Caco-2 (cell line): Measurements from ENCODE around the gene ENTPD2. TPM values are rescaled to one million over a fixed set of nuclear protein-coding genes. Genes with fewer than 3 reads are reported as not detected.

Source experiments
- BruUV-seq: library from RNA; stranded (reverse); fragments of 400-500 nt; replicated peaks from 2 replicates; lab custom pipeline; 2021; lab: Mats Ljungman, UMichigan
- CTCF ChIA-PET: fragments of 300-600 bp; sonication (Branson Sonifier 250); formaldehyde crosslinking; loops from one replicate; lab custom pipeline; 2022; ENCODE audit warnings: antibody characterized with exemption; lab: Charles Lee
- POLR2A ChIA-PET: fragments of 300-600 bp; sonication (Branson Sonifier 250); formaldehyde crosslinking; loops from one replicate; lab custom pipeline; 2022; ENCODE audit warnings: antibody characterized with exemption; lab: Charles Lee
- DNase-seq, 2 experiments: peaks; one replicate each; pipeline versions ENCODE4 v3.0.0 to v3.0.0-alpha.2; 2020 to 2022
- H3K27me3 ChIP-seq: replicated peaks from 2 replicates; pipeline ENCODE4 v1.6.0; 2011; ENCODE audit warnings: low read length; ENCODE audit not compliant: control insufficient read depth, insufficient read depth
- H3K36me3 ChIP-seq: 2 replicates; pipeline ENCODE4 v1.5.1; 2011; ENCODE audit warnings: low read length; ENCODE audit not compliant: control insufficient read depth, insufficient read depth
- H3K4me1 ChIP-seq: fragments of 250-450 bp; sonication (Bioruptor Pico); 2 replicates; pipeline ENCODE4 v1.5.1; 2020; ENCODE audit warnings: mild to moderate bottlenecking
- H3K4me3 ChIP-seq: 2 replicates; pipeline ENCODE4 v1.5.1; 2011; ENCODE audit warnings: low read depth, mild to moderate bottlenecking, control low read depth, low read length
- H3K9me3 ChIP-seq: fragments of 250-450 bp; sonication (Bioruptor Pico); 2 replicates; pipeline ENCODE4 v1.5.1; 2020; ENCODE audit warnings: mild to moderate bottlenecking, moderate library complexity
- H3K27ac Mint-ChIP-seq: one replicate; pipeline ENCODE4 v1.8.0; 2022; ENCODE audit warnings: mixed read lengths; ENCODE audit not compliant: unreplicated experiment
- H3K27me3 Mint-ChIP-seq: one replicate; pipeline ENCODE4 v1.8.0; 2022; ENCODE audit warnings: mixed read lengths; ENCODE audit not compliant: insufficient read depth, unreplicated experiment
- H3K36me3 Mint-ChIP-seq: one replicate; pipeline ENCODE4 v1.8.0; 2022; ENCODE audit warnings: mild to moderate bottlenecking, mixed read lengths; ENCODE audit not compliant: insufficient read depth, unreplicated experiment
- H3K4me1 Mint-ChIP-seq: one replicate; pipeline ENCODE4 v1.8.0; 2022; ENCODE audit warnings: low read depth, mixed read lengths; ENCODE audit not compliant: unreplicated experiment
- H3K4me3 Mint-ChIP-seq: one replicate; pipeline ENCODE4 v1.8.0; 2022; ENCODE audit warnings: mild to moderate bottlenecking, moderate library complexity, mixed read lengths; ENCODE audit not compliant: unreplicated experiment
- H3K9me3 Mint-ChIP-seq: one replicate; pipeline ENCODE4 v1.8.0; 2022; ENCODE audit warnings: mixed read lengths; ENCODE audit not compliant: unreplicated experiment
- CTCF ChIP-seq, 2 experiments: fragments of 200-600 bp in 1 of 2; IDR thresholded peaks; 1 replicate in 1 of 2; 2 replicates in 1 of 2; pipeline versions ENCODE4 v1.5.1 to v1.8.0; 2011 to 2022; ENCODE audit warnings: antibody characterized with exemption in 1 of 2, control low read depth in 1 of 2, inconsistent platforms in 1 of 2, low read depth in 1 of 2, low read length in 1 of 2, mild to moderate bottlenecking in 1 of 2, moderate library complexity in 1 of 2; ENCODE audit not compliant: insufficient read depth in 1 of 2, severe bottlenecking in 1 of 2, unreplicated experiment in 1 of 2
- intact Hi-C: fragments of 100-400 bp; cut with micrococcal nuclease; formaldehyde crosslinking; loops from one replicate; pipeline ENCODE4 v1.10.0; 2022; ENCODE audit not compliant: unreplicated experiment
- total RNA-seq: library from RNA; stranded (reverse); gene quantifications from 2 replicates; pipeline ENCODE4 v1.2.3, GENCODE V29; 2022

The ENTPD2 gene
- total RNA-seq, 1 experiment from 2014 or later, result 2.9 TPM

GRCh38 chr9:137056739-137057415, 3.0 kb upstream of the ENTPD2 start:
- TF ChIP-seq CTCF (IDR thresholded peaks at IDR 0.05; ENCODE audit: insufficient read depth in 1 of 2, low read depth in 1 of 2, low read length in 1 of 2, severe bottlenecking in 1 of 2, unreplicated experiment in 1 of 2), result no peak

DNA sequence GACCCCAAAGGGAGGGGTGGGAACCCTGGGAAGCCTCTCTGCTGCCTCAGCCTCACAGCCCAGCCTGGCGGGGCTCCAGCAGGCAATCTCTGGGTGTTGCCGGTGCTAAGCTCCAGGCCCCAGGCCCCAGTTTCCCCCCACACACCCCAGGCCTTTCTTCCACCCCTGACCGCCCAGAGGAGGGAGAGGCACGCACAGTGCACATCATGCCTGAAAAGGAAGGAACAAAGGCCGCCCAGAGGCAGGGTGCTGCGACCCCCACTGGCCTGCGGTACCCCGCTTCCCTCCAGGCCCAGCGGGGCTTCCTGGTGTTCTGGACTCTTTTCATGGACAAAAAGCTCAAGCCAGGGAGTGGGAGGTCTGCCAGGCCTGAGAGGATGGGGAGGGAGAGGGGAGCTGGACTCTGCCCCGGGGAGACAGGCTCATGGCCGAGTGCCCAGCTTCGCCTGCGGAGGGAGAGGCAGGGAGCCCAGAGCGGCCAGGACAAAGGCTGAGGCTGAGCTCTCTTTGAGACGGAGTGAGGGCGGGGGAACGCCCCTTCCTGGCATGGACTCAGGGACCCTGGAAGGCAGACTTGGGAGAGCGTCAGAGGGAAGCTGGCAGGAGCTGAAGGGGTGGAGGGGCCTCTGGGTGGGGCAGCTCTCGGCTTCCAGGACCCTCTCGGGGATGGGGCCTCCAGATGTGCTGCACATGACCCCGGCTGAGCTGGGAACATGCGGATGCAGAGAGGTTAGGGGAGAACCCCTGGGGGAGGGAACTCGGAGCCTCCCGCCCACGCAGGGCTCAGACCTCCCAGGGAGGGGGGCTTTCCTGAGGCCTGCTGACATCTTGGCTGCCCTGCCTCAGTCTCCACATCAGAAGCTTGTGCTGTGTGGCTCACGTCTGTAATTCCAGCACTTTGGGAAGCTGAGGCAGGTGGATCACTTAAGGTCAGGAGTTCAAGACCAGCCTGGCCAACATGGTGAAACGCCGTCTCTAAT, 1.8 kb upstream of the ENTPD2 start:
- H3K36me3 Mint-ChIP-seq, result peaks cover 4% of the 10 kb centered on the region
- H3K36me3 ChIP-seq, result no peaks in the 10 kb centered on the region
- H3K4me1 ChIP-seq, result peaks cover 18% of the 10 kb centered on the region
- H3K4me3 Mint-ChIP-seq, result peak overlapping the region; percentile 66
- no peak overlapping the region for H3K27ac Mint-ChIP-seq
- intact Hi-C loops, result no loop called here
- BruUV-seq, result no TSS peak
- peaks cover 6% of the 10 kb centered on the region for H3K4me1 Mint-ChIP-seq
- ChIA-PET POLR2A (no interaction called here), CTCF (interaction anchor here (0.6 to 2.8 kb wide), 6 partner anchors 9 to 181 kb away, joined by 3 to 24 read pairs (median 6); partner anchors contain the start of gene NPDC1)
- no peaks in the 10 kb centered on the region for H3K27me3 Mint-ChIP-seq
- H3K9me3 Mint-ChIP-seq, result no peaks in the 10 kb centered on the region
- H3K9me3 ChIP-seq, result no peaks in the 10 kb centered on the region
- H3K4me3 ChIP-seq, result no peak overlapping the region
- no peaks in the 10 kb centered on the region for H3K27me3 ChIP-seq
- TF ChIP-seq CTCF (IDR thresholded peaks at IDR 0.05; ENCODE audit: insufficient read depth in 1 of 2, low read depth in 1 of 2, low read length in 1 of 2, severe bottlenecking in 1 of 2, unreplicated experiment in 1 of 2), result no peak
- DNase-seq, result no peak

More at GRCh38 chr9:137056739-137057415, 3.0 kb upstream of the ENTPD2 start:
- H3K27ac Mint-ChIP-seq, result no peak overlapping the region
- no peaks in the 10 kb centered on the region for H3K36me3 ChIP-seq
- H3K27me3 Mint-ChIP-seq, result no peaks in the 10 kb centered on the region
- ChIA-PET CTCF (interaction anchor here (1.8 to 2.3 kb wide), 2 partner anchors 7 to 13 kb away, joined by 5 to 6 read pairs; partner anchors contain the start of gene SAPCD2), POLR2A (no interaction called here)
- peaks cover 18% of the 10 kb centered on the region for H3K4me1 ChIP-seq
- H3K9me3 ChIP-seq, result no peaks in the 10 kb centered on the region
- no peak overlapping the region for H3K4me3 Mint-ChIP-seq
- intact Hi-C loops, result no loop called here
- peaks cover 4% of the 10 kb centered on the region for H3K36me3 Mint-ChIP-seq
- no peaks in the 10 kb centered on the region for H3K9me3 Mint-ChIP-seq
- H3K27me3 ChIP-seq, result no peaks in the 10 kb centered on the region
- no TSS peak for BruUV-seq
- no peak overlapping the region for H3K4me3 ChIP-seq
- H3K4me1 Mint-ChIP-seq, result peaks cover 6% of the 10 kb centered on the region
- DNase-seq, result no peak

DNA sequence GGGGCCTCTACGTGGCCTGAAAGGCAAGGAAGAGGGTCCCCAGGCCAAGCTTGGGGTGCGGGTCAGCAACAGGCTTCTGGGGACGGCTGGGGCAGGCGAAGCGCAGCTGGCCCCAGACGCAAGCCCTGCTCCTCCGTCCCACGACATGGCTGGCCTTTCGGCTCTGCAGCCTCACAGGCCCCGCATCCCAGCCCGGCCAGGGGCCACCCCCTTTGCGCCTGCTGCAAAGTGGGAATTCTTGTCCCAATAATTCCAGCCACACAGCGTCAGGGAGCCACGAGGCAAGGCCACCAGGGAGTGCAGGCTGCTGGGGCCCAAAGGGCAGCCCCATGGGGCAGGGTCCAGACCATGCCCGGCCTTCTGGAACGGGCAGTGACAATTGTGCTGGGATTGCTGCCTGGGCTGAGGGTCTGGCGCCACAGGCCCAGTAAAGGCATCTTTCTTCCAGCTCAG, 1.1 kb upstream of the ENTPD2 start:
- H3K36me3 Mint-ChIP-seq, result peaks cover 4% of the 10 kb centered on the region
- peaks cover 6% of the 10 kb centered on the region for H3K4me1 Mint-ChIP-seq
- H3K9me3 Mint-ChIP-seq, result no peaks in the 10 kb centered on the region
- peak overlapping the region; percentile 66 for H3K4me3 Mint-ChIP-seq
- peaks cover 18% of the 10 kb centered on the region for H3K4me1 ChIP-seq
- H3K27me3 ChIP-seq, result no peaks in the 10 kb centered on the region
- DNase-seq, result no peak
- no peaks in the 10 kb centered on the region for H3K27me3 Mint-ChIP-seq
- ChIA-PET POLR2A (no interaction called here), CTCF (interaction anchor here (0.6 to 2.8 kb wide), 4 partner anchors 8 to 112 kb away, joined by 4 to 24 read pairs (median 7); partner anchors contain the start of gene NPDC1)
- no TSS peak for BruUV-seq
- peak overlapping the region; percentile 51 for H3K4me3 ChIP-seq
- no peaks in the 10 kb centered on the region for H3K36me3 ChIP-seq
- TF ChIP-seq CTCF (IDR thresholded peaks at IDR 0.05; ENCODE audit: insufficient read depth in 1 of 2, low read depth in 1 of 2, low read length in 1 of 2, severe bottlenecking in 1 of 2, unreplicated experiment in 1 of 2), result no peak
- intact Hi-C loops, result no loop called here
- peak overlapping the region; percentile 30 for H3K27ac Mint-ChIP-seq
- no peaks in the 10 kb centered on the region for H3K9me3 ChIP-seq
